T-cell (primary cell): ENCODE measurements around the gene ESRRG. TPM values are rescaled to one million over a fixed set of nuclear protein-coding genes. Genes with fewer than 3 reads are reported as not detected.

Source experiments
- ATAC-seq, 4 experiments: fragments of 200-7000 bp in 3 of 4; fragments of 150-1000 bp in 1 of 4; cut with Tn5 transposase; replicated peaks in 1 of 4; 1 replicate in 3 of 4; 2 replicates in 1 of 4; pipeline ENCODE4 v1.10.0; 2021; ENCODE audit warnings: moderate library complexity in 3 of 4, mild to moderate bottlenecking in 2 of 4, moderate number of reproducible peaks in 1 of 4
- CTCF ChIA-PET, 2 donors: fragments of 300-600 bp; sonication (Branson Sonifier 250); formaldehyde crosslinking; loops; one replicate each; lab custom pipeline; 2022; ENCODE audit warnings: antibody characterized with exemption in 2 of 2; lab: Charles Lee
- POLR2A ChIA-PET, 2 donors: fragments of 300-600 bp; sonication (Branson Sonifier 250); formaldehyde crosslinking; loops; one replicate each; lab custom pipeline; 2022; ENCODE audit warnings: antibody characterized with exemption in 2 of 2; lab: Charles Lee
- DNase-seq, 35 experiments: peaks; one replicate each; pipeline versions ENCODE4 v3.0.0 to v3.0.0-alpha.2; 2013 to 2023
- H3K27ac ChIP-seq: one replicate; pipeline ENCODE4 v1.5.1; 2013; ENCODE audit warnings: low read length
- H3K27me3 ChIP-seq, 2 experiments: replicated peaks in 1 of 2; 1 replicate in 1 of 2; 2 replicates in 1 of 2; pipeline versions ENCODE4 v1.6.1 to v1.7.0; 2013; ENCODE audit warnings: low read length in 1 of 2, mixed read lengths in 1 of 2; ENCODE audit not compliant: control insufficient read depth in 2 of 2, insufficient read depth in 2 of 2; ENCODE audit errors: extremely low read depth in 1 of 2
- H3K36me3 ChIP-seq, 2 donors: 1 replicate in 1 of 2; 2 replicates in 1 of 2; pipeline versions ENCODE4 v1.6.1 to v1.7.0; 2013; ENCODE audit warnings: low read length in 1 of 2; ENCODE audit not compliant: control insufficient read depth in 2 of 2, insufficient read depth in 1 of 2; ENCODE audit errors: extremely low read depth in 1 of 2
- H3K4me1 ChIP-seq, 2 experiments: 1 replicate in 1 of 2; 2 replicates in 1 of 2; pipeline versions ENCODE4 v1.6.1 to v1.7.0; 2013; ENCODE audit warnings: low read length in 2 of 2, mixed read lengths in 1 of 2; ENCODE audit not compliant: insufficient read depth in 2 of 2, control insufficient read depth in 1 of 2; ENCODE audit errors: extremely low read depth in 1 of 2
- H3K4me3 ChIP-seq, 2 donors: 1 replicate in 1 of 2; 2 replicates in 1 of 2; pipeline versions ENCODE4 v1.5.1 to v1.7.0; 2013; ENCODE audit warnings: mild to moderate bottlenecking in 2 of 2, low read length in 1 of 2, moderate library complexity in 1 of 2; ENCODE audit not compliant: control insufficient read depth in 1 of 2; ENCODE audit errors: extremely low read depth in 1 of 2
- H3K9me3 ChIP-seq: 2 replicates; pipeline ENCODE4 v1.7.0; 2013
- H3K27ac Mint-ChIP-seq, 2 donors: one replicate each; pipeline ENCODE4 v1.8.0; 2020 to 2021; ENCODE audit warnings: mild to moderate bottlenecking in 2 of 2, mixed read lengths in 2 of 2
- H3K27me3 Mint-ChIP-seq, 2 donors: one replicate each; pipeline ENCODE4 v1.8.0; 2021 to 2022; ENCODE audit warnings: mixed read lengths in 2 of 2
- H3K36me3 Mint-ChIP-seq: one replicate; pipeline ENCODE4 v1.8.0; 2021; ENCODE audit warnings: mixed read lengths
- H3K4me1 Mint-ChIP-seq, 3 donors: one replicate each; pipeline ENCODE4 v1.8.0; 2020 to 2022; ENCODE audit warnings: mixed read lengths in 3 of 3, mild to moderate bottlenecking in 1 of 3
- H3K4me3 Mint-ChIP-seq, 3 donors: one replicate each; pipeline ENCODE4 v1.8.0; 2020 to 2022; ENCODE audit warnings: mild to moderate bottlenecking in 3 of 3, mixed read lengths in 3 of 3, moderate library complexity in 3 of 3
- H3K9me3 Mint-ChIP-seq, 3 donors: one replicate each; pipeline ENCODE4 v1.8.0; 2020 to 2022; ENCODE audit warnings: mixed read lengths in 3 of 3
- WGBS: methylation state at CpG from one replicate; pipeline ENCODE4 v1.1.5; 2013; ENCODE audit warnings: missing lambda C conversion rate; ENCODE audit not compliant: insufficient coverage; 5-methylcytosine and 5-hydroxymethylcytosine counted together
- total RNA-seq, 35 experiments: library from RNA in 6 of 35; stranded (reverse) in 6 of 35; fragments of 120-200 nt in 1 of 35; gene quantifications; one replicate each; pipeline versions ENCODE4 v1.2.1 to v1.2.4 and lab custom pipeline; 2013 to 2026

ESRRG gene
- total RNA-seq, 5 donors from 2014 or later (not counting 1 experiment from before 2014, with no cell fraction given), result 0.13 TPM; not detected in 4

DNA sequence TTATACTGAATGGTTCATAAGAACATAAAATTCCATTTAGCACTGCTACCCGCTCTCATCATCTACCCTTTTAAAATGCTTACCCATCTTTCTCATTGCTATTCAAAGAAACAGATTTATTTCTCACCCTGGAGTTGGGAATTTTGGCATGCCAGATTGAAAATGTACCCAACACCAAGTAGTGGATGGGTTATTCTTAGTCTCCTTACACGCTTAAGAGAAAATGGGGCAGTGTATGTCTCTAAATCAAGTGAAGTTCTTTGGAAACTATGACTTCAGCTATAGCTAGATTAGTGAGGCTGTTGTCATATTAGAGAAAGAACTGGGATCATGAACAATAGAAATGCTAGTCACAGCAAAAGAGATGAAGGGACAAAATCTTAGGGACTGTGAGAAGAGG, 27.7 kb upstream of the ESRRG start:
- no CpG with 5 or more reads among the region's 2 CpGs for WGBS
- no peak overlapping the region for H3K27ac Mint-ChIP-seq

DNA sequence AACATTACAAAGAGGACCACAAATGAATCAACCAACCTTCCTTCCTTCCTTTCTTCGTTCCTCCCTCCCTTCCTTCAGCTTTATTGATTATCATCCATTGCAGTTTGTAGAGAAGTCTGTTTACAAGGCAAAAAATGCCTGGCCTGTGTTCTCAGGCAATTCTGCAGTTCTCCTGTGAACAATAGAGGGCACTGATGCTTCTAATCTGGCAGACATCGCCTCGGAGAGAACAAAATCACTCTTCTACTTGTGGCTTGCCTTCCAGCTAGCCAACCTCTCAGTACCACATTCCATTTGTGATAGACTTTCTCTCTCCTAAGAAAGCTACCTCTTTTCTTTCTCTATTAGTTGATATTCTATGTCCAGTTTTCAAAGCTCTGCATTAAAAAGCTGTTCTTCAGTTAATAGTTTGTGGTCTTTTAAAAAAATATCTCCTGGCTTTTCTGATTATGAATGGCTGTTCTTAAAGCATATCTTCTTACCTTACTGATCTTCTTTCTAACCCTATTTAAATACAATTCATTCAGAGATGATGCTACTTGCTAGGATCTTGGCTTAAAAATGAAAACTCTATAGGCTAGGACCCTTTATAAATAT, 26.9 kb upstream of the ESRRG start:
- Histone ChIP-seq H3K9me3 (no peaks in the 10 kb centered on the region), H3K27ac (no peak overlapping the region), H3K36me3 (no peaks in the 10 kb centered on the region), H3K27me3 (no peaks in the 10 kb centered on the region), H3K4me1 (no peaks in the 10 kb centered on the region), H3K4me3 (no peak overlapping the region)
- Mint-ChIP-seq H3K4me1 (no peaks in the 10 kb centered on the region), H3K4me3 (no peak overlapping the region), H3K27ac (no peak overlapping the region), H3K27me3 (no peaks in the 10 kb centered on the region), H3K36me3 (no peaks in the 10 kb centered on the region), H3K9me3 (peaks cover 0 to 3% (median 0%) of the 10 kb centered on the region in 3 donors)
- DNase-seq (no peak), ATAC-seq (no peak)
- POLR2A ChIA-PET, result no interaction called here
- WGBS, result 30% methylated on average over 2 of the region's 3 CpGs
- CTCF ChIA-PET, result interaction anchor here in 1 of 2 donors (0.5 kb wide), 1 partner anchor 18 kb away, joined by 3 read pairs; no protein-coding TSS in a partner anchor

More for the DNA sequence above, 27.7 kb upstream of the ESRRG start:
- ChIA-PET POLR2A (no interaction called here), CTCF (no interaction called here)
- Histone ChIP-seq H3K27ac (no peak overlapping the region), H3K9me3 (no peaks in the 10 kb centered on the region), H3K4me3 (no peak overlapping the region), H3K27me3 (no peaks in the 10 kb centered on the region), H3K4me1 (no peaks in the 10 kb centered on the region), H3K36me3 (no peaks in the 10 kb centered on the region)
- DNase-seq (no peak), ATAC-seq (no peak)
- H3K4me1 Mint-ChIP-seq, result no peaks in the 10 kb centered on the region
- no peak overlapping the region for H3K4me3 Mint-ChIP-seq
- peaks cover 0 to 3% (median 0%) of the 10 kb centered on the region in 3 donors for H3K9me3 Mint-ChIP-seq
- H3K36me3 Mint-ChIP-seq, result no peaks in the 10 kb centered on the region
- no peaks in the 10 kb centered on the region for H3K27me3 Mint-ChIP-seq

DNA sequence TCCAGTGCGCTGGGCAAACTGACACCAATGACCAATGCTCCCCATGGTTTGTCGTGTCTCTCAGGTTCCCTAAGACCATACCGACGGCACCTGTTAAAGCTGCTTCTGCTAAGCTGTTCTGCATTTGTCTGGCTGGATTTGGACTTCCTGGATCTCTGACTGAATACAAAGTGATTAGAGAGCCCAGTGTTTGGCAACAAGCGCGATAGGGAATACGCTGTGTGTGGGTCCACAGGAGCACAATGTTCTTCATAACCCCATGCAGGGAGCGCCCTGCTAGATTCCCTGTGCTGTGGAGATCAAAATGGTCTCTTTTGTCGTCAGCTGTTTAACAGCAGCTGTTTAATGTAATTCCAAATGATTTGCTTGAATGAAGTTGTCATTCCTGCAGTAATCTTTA, 26.0 kb upstream of the ESRRG start:
- Histone ChIP-seq H3K9me3 (no peaks in the 10 kb centered on the region), H3K27ac (no peak overlapping the region), H3K4me3 (no peak overlapping the region), H3K4me1 (no peaks in the 10 kb centered on the region), H3K36me3 (no peaks in the 10 kb centered on the region), H3K27me3 (no peaks in the 10 kb centered on the region)
- ChIA-PET POLR2A (no interaction called here), CTCF (interaction anchor here in 1 of 2 donors (0.5 kb wide), 1 partner anchor 17 kb away, joined by 3 read pairs; no protein-coding TSS in a partner anchor)
- H3K27ac Mint-ChIP-seq, result no peak overlapping the region
- WGBS, result 90% methylated on average over 7 of the region's 9 CpGs
- DNase-seq, result no peak
- no peak overlapping the region for H3K4me3 Mint-ChIP-seq
- H3K36me3 Mint-ChIP-seq, result no peaks in the 10 kb centered on the region
- H3K4me1 Mint-ChIP-seq, result no peaks in the 10 kb centered on the region
- H3K27me3 Mint-ChIP-seq, result no peaks in the 10 kb centered on the region
- ATAC-seq, result no peak
- peaks cover 0 to 4% (median 0%) of the 10 kb centered on the region in 3 donors for H3K9me3 Mint-ChIP-seq

DNA sequence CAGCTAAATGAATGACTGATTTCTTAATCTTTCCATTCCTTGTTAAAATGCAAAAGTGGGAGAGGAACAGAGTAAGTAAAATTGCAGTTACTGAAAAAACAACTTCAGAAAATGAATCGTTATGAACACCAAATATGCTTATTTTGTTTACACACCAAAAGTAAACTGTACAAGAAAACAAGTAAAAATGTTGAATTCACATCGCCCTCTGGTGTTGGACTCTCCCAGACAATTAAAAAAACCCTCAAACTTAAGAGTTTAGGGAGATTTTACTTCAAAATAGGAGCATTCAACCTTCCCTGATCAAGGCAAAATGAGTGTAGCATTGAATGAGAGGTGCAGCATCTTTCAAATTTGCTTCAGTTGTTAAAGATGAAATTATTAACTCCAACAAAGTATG, 19.4 kb upstream of the ESRRG start:
- no peaks in the 10 kb centered on the region for H3K27me3 ChIP-seq
- Mint-ChIP-seq H3K4me1 (no peaks in the 10 kb centered on the region), H3K36me3 (no peaks in the 10 kb centered on the region), H3K4me3 (no peak overlapping the region), H3K27me3 (no peaks in the 10 kb centered on the region), H3K9me3 (peaks cover 0 to 2% (median 0%) of the 10 kb centered on the region in 3 donors), H3K27ac (no peak overlapping the region)
- CTCF ChIA-PET, result no interaction called here
- POLR2A ChIA-PET, result no interaction called here
- H3K4me1 ChIP-seq, result no peaks in the 10 kb centered on the region
- WGBS, result no CpG with 5 or more reads among the region's 2 CpGs
- ATAC-seq (no peak), DNase-seq (no peak)
- no peak overlapping the region for H3K27ac ChIP-seq
- H3K36me3 ChIP-seq, result no peaks in the 10 kb centered on the region
- no peak overlapping the region for H3K4me3 ChIP-seq
- H3K9me3 ChIP-seq, result no peaks in the 10 kb centered on the region

DNA sequence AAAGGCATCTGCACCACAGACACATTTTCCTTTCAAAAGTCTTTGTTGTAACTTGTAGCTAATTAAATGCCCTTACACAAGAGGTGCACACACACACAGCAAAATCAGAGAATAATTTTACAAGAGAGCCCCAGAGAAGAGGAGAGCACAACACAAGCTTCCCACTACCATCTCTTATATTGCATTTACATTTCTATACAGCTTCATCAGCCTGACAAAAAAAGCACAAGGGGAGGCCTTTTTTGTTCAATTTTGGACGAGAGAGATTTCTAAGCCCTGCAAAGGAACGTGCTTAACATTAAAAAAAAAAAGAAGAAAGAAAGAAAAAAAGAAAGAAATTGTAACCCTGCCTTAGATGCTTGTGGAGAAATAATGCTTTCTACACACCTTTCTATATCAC, 17.1 kb upstream of the ESRRG start:
- Histone ChIP-seq H3K4me1 (no peaks in the 10 kb centered on the region), H3K4me3 (no peak overlapping the region), H3K9me3 (no peaks in the 10 kb centered on the region), H3K27me3 (no peaks in the 10 kb centered on the region), H3K27ac (no peak overlapping the region), H3K36me3 (no peaks in the 10 kb centered on the region)
- H3K36me3 Mint-ChIP-seq, result no peaks in the 10 kb centered on the region
- H3K9me3 Mint-ChIP-seq, result peaks cover 0 to 2% (median 0%) of the 10 kb centered on the region in 3 donors
- H3K4me1 Mint-ChIP-seq, result no peaks in the 10 kb centered on the region
- DNase-seq, result no peak
- no peak for ATAC-seq
- H3K4me3 Mint-ChIP-seq, result no peak overlapping the region
- CTCF ChIA-PET, result no interaction called here
- no peak overlapping the region for H3K27ac Mint-ChIP-seq
- WGBS, result no CpG with 5 or more reads among the region's 2 CpGs
- POLR2A ChIA-PET, result no interaction called here
- no peaks in the 10 kb centered on the region for H3K27me3 Mint-ChIP-seq

DNA sequence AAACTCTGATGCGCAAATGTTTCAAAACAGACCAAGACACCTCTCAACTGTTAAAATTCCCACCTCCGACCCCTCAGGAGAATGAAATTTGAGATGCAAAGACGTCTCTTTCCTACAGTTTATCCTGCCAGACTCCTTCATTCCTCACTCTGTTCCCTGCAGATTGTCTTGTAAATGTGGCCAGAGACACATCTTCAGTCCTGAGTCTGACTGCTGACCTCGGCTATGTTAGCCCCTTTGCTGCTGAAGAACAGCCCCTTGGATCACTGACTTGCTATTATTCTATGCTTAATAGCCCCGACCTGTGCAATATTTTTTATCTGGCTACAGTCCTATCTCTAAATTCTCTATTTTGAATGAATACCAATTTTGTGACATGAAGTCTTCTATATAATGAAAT, 16.6 kb upstream of the ESRRG start:
- Histone ChIP-seq H3K27ac (no peak overlapping the region), H3K9me3 (no peaks in the 10 kb centered on the region), H3K4me3 (no peak overlapping the region), H3K27me3 (no peaks in the 10 kb centered on the region), H3K36me3 (no peaks in the 10 kb centered on the region), H3K4me1 (no peaks in the 10 kb centered on the region)
- Mint-ChIP-seq H3K36me3 (no peaks in the 10 kb centered on the region), H3K27me3 (no peaks in the 10 kb centered on the region), H3K4me1 (no peaks in the 10 kb centered on the region), H3K4me3 (no peak overlapping the region), H3K9me3 (peaks cover 0 to 2% (median 0%) of the 10 kb centered on the region in 3 donors), H3K27ac (no peak overlapping the region)
- DNase-seq (no peak), ATAC-seq (no peak)
- ChIA-PET POLR2A (interaction anchor here in 1 of 2 donors (0.6 kb wide), 1 partner anchor 10 kb away, joined by 6 read pairs; no protein-coding TSS in a partner anchor), CTCF (no interaction called here)
- 59% methylated on average over 4 of the region's 5 CpGs for WGBS
